Stimulated activated CD4-positive, alpha-beta T cell treated with anti-CD3 and anti-CD28 coated beads, Interleukin-2, amount 100 ng/mL, for 48 hours (primary cell): ENCODE data around the gene SNX14.

Experiments used
- DNase-seq, 2 donors: peaks; one replicate each; pipeline ENCODE4 v3.0.0-alpha.2; 2020

Gene SNX14

DNA sequence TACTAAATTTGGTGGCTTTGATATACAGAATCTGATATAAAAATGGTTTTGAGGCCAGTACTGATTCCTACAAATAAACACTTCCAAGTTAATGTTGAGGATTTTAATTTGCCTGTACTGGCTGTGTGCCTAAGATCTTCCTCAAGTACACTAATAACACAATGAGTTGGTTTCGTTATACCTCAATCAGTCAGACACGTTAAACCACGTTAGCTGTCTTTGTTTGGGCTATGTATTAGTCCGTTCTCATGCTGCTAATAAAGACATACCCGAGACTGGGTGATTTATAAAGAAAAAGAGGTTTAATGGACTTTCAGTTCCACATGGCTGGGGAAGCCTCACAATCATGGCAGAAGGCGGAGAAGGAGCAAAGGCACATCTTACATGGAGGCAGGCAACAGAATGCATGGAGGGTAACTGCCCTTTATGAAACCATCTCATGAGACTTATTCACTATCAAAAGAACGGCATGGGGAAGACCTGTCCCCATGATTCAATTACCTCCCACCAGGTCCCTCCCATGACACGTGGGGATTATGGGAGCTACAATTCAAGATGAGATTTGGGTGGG lies 97.6 kb downstream of the SNX14 start:
- no peak for DNase-seq

DNA sequence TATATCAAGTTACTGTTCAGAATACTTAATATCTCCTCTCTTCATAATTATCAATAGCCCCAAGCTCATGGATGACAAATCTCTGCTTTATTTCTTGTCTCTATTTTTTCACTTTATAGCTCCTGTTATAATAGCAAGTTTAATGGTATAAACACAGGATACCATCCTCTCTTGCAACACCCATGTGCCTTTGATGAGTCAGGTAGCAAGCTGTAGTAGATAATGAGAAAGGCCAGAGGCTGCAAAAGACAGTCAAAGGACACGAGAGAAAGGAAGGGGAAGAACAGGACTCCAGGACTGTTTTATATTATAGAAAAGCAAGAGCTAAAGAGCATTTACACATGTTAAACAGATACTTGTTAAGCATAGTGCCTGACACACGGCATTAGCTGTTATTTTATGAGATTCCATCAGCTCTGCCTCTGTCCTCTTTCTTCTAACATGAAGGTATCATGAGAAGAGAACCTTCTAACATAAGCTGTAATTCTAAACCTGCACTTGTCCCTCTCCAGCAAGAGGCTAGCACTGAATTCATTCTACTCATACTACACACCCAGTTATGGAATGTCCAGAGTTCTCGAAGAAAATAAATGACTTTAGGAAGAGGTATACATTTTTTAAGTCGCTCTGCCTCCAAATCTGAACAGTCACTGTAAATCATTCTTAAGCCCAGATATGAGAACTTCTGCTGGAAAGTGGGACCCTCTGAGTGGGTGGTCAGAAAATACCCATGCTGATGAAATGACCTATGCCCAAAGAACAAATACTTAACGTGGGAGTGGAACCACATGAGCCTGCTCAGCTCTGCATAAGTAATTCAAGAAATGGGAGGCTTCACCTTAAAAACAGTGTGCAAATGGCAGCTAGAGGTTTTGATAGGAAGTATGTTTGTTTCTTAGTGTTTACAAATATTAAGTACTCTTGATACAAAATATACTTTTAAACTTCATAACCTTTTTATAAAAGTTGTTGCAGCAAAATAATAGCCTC lies 98.8 kb downstream of the SNX14 start:
- DNase-seq: no peak

DNA sequence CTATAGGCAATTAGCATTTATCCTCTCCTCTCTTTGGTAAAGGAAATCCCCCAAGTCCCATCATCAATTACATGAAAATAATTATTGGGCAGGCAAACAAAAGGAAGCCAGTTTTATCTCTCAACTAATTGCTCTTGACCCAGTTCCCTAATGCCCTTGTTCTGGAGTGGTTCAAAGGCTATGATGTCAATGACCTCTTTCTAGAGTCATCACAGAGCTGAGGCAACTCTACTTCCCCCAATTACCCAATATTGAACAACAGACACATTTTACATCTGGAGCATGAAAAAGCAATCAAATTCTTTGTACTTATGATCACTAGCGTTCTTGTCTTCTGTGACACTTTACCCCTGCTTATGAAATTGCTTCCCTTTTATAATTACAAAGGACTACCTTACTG lies 100.3 kb downstream of the SNX14 start:
- DNase-seq: no peak

DNA sequence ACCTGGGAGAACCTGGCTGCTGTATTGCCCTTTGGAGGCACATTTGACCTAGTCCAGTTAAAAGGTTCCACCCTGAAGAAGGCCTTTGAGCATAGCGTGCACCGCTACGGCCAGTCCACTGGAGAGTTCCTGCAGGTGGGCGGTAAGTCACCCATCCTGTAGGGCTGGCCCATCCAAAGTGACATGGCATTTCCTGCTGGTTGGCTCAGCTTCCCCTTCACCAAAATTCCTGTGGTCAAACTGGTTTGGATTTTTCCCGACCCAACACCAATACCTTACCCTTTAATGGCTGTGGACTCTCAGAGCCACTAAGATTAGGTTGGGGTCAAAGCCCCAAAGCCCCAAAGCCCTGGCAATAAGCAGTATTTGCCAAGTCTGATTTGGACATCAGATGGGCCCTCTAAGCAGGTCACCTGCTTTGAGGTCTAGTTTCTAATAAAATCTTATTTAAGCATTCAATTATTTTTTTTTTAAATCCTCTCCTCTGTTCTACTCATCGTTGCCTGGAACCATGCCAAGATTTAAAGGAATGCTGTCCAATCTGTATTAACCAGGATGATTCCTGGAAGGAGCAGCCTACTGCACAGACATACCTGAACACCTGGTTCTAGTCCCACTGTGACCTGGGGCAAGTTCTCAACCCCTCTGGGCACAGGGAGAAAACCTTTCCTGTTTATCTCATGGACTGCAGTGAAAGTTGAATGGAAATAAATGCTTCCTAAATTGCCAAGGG lies 103.0 kb downstream of the SNX14 start:
- DNase-seq: no peak

DNA sequence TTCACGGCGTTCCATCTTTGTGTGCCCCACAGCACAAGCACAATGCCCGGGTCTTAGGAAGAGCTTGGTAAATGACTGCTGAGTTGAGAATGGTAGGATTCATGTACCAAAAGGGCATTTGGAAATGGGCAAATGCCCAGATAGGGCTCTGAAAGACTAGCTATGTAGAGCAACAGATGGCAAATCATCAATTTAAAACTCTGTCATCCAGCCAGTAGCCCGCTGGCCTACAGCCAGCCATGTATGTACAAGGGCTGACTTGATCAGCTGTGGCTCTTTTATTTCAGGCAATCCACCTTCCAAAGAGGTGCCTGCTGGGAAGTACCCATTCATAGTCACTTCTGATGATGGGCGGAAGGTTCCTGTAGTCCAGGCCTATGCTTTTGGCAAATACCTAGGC lies 108.7 kb downstream of the SNX14 start:
- no peak for DNase-seq

DNA sequence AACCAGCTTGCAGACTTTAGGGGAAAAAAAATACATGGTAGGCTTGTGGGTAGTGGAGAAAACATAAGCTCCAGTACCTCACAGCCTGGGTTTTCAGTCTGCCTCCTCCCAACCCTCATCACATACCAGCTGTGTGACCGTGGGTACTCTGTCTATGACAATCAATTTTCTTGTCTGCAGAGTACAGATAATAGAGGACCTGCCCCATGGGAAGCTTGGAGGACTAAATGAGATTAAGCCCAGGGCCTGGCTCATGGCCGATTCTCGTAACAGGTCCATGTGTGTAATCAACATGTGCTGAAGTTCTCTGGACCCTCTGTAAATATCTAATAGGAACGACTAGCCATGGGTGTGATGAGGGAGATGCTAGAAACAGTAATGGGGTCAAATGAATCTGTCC lies 109.8 kb downstream of the SNX14 start:
- DNase-seq: no peak

DNA sequence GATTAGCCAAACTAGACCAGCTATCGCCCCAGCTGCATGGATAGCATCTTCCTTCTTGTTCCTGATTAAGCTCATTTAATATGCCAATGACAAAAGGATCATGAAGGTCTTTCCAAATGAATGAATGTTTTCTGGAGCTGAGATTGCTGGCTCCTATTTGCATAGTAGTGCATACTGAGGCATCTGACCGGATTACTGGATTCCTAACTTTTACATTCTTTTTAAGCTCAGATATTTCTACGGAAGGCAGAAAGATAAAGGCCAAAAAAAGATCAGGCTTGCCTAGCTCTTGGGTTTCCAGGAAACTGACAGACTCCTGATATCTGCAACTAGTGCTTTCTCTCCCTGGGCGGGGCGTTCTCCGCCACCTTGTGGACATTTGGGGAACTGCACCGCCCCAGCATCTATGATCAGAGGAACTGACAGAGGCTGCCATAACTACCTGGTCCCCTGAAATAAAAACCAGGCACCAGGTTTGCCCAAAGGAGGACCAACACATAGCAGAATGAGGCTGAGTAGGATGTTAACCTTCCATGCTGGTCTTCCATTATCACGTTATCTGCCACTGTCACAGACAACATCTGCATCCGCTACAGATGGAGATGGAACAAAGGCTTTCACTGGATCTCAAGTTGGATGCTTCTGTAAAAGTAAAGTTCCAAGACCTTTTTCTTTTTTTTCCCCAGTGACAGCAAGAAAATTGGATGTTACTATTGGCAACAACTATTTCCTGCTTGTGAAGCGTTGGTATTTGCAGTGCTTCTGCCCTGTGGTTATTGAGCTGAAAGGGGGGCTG lies 110.6 kb downstream of the SNX14 start:
- peak; percentile 82 to 90 for DNase-seq

DNA sequence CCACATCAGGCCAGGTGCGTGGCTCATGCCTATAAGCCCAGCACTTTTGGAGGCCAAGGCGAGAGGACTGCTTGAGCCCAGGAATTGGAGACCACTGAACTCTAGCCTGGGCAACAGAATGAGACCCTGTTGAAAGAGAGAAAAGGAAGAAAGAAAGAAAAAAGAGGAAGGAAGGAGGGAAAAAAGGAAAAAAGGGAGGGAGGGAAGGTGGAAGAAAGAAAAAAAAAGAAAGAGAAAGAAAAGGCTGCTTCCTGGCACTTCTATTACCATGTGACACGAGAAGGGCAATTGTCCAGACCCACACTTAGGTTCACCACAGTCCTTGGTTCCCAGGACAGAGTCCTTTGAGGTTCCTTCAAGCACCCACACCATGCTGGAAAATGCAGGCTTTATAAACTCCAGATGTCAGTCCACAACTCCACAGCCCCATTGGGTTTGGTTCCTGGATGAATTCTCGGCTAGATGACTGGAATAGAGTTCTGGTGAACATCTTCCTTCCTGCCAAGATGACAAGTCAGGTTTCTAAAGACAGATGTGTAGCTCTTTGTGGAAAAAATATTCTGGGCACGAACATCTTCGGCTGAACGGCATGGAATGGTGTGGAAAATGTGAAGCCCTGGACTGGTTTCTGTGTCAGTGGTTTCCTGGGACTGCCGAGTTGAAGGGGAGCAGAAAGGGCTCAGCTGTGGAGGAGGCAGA lies 111.3 kb downstream of the SNX14 start:
- no peak for DNase-seq

DNA sequence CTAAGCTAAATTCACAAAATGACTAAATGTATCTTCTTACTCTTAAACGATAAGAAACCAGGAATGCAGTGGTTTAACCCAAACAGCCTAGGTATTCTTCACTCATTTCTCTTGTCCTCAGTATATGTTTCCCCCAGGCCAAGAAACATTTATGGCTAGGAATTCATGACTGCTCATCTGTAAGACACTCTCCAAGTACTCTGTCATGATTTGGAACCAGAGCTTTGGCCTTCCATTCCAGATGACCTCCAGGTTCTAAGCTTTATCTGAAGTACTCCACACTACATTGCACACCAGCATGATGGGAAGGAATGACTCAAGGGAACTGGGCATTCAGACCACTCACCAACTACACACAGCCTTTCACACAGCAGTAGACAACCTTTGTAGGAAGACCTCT lies 114.5 kb downstream of the SNX14 start:
- DNase-seq: no peak

DNA sequence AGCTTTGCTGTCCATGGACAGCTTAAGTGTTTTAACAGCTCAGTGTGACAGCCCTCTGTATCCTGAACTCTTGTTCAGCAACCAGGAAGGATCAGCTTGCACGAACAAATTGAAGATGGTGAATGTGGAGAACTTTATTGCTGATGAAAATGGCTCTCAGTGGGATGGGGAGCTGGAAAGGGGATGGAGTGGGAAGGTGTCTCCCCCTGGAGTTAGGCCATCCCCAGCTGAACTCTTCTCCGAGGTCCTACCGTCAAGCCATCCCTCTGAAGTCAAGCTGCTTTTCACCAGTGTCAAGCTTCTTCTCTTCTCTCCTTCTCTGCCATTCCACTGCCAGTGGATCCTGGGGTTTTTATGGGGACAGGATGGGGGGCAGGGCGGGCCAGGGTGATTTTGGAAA lies 117.1 kb downstream of the SNX14 start:
- no peak for DNase-seq

DNA sequence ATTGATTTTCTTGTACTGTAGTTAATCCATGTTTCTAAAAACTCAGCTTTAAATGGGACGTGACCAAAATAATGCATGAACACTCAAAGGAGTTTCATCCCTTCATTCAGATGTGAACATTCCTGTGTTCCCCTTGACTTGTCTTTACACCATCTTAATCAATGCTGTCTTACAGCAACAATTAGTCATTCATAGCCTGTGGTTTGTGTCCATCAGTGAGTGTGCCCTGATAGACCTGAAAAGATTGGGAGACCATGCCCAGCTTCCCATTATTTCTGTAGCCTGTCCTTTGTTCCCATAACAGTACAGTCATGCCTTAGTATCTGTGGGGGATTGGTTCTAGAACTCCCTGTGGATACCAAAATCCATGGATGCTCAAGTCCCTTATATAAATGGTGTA lies 119.9 kb downstream of the SNX14 start:
- no peak for DNase-seq

DNA sequence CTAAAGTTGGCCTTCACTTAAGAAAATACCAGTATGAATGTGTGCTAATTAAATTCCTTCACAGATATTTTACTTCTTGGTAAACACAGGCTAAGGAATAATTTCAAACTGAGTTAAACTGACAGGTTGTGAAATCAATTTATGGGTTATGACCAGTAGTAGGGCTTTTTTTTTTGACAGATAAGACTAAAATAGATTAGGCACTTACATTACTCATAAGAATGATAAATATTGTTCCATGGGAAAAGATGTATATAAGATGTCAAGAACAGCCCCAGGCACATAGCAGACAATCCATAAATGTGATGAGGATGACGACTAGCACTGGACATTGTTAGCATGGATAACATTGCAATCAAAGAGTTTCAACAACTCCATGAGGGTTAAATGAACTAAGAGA lies 120.9 kb downstream of the SNX14 start:
- DNase-seq: no peak

DNA sequence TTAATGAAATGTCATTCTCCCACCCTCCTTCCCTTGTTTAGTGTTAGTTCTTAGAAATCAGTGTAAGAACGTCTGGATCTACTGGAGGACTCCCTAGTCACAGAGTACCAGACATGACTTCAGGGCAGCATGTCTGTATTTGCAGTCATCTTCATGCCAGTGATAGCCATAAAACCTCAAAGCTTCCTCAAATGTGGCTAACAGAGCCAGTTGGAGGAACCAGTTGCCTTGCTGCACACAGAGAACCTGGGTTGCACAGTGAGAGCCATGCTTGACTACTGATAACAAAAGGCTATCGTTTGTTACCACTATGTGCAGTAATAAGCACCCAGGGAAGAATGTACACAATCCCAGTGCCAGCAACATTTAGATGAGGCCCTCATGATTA lies 123.6 kb downstream of the SNX14 start:
- no peak for DNase-seq

DNA sequence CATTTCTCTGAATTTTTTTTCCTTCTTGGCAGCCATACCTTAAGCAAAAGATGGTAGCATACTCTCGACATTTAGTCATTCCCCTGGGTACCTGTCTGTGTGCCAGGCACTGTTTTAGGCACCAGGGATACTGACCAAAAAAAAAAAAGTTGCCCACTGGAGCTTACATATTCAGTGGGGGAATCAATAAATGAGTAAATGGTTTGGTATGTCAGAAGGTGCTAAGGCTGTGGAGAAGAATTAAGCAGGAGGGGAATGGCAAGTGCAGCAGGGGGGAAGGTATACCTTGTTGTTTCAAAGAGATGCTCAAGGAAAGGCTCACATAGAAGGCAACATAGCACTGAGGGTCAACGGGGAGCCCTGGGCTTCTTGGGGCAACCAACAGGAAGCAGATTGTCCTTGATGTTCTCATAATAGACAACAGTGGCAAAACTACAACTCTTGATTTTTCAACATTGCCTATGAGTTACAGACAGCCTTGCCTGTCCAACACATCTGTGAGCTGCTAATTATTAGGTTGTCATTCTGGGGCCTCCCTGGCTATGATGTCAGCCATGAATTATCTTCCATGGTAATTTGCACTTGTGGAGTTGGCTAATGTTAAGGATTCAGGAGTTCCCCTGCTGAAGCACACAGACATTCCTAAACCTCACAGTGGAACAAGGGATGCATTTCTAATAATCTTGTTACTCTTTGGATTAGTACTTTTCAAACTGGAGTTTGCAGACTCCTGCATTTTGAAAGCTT lies 124.2 kb downstream of the SNX14 start:
- no peak for DNase-seq

DNA sequence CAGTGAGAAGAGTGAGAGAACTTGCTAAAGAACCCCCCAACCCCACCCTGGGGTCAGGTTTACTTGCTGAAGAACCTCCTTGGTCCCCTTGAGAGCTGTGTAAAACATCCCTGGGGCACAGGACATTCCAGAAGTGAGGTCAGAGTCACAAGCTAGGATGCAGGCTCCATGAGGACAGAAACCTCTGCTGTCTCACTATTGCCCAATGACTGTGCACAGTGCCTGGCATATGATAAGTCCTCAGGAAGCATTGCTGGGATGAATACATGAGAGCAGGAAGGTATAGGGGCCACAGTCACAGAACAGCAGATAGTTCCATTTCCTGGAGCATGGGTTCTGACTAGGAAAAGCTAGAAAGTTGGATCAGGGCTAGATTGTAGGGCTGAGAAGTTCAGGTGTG lies 125.3 kb downstream of the SNX14 start:
- no peak for DNase-seq

DNA sequence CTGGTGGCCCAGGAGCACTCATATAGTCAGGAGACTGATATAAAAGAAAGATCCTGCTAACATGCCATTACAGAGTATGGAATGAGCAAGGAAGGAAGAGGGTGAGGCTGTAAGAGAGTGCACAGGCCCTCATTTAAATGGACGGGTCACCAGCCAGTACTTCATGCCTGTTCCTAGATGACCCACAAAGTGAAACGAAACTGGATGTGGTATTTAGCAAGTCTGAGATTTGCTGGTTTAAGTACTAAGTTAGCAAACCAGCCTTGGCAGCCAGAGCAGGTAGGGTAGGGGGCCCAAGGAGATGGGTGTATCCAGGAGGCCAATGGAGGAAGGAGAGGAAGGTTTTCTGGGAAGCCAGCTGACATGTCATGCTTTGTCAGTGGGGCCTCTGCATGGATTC lies 127.9 kb downstream of the SNX14 start:
- no peak for DNase-seq

DNA sequence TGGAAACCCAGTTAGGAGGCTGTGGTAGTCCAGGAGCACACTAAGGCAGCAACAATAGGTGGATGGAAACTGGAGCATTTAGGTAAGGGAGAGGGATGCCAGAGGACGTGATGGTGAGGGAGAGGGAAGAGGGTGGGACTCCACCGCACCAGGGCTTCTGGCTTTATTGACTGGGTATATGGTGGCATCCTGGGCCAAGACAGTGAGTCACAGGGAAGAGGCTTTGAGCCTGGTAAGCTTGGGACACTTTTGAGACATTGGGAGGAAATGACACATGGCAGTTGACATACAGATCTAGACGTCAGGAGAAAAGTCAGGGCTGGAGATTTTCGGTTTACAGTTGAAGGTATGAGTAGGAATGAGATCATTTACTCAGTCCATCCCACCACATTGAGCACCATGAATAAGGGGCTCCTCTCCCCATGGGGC lies 128.9 kb downstream of the SNX14 start:
- peak in 1 of 2 donors; percentile 21 for DNase-seq

DNA sequence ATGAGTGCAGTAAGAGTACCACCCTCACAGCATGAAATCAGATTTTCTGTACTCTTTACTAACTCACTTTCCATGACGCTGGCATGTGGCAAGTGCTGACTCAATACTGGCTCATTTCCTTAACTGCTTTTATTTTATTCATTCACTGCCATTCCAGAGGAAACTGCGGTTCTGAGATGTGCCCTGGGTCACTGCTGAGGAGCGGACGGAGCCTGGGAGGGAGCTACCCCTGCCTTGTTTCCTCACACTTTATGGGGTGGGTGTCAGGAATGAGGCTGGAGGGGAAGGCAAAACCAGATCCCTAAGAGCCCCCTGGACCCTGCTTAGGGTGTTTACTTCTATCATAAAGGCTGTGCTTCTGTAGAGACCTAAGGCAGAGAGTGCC lies 129.4 kb downstream of the SNX14 start:
- peak in 1 of 2 donors; percentile 34 for DNase-seq

DNA sequence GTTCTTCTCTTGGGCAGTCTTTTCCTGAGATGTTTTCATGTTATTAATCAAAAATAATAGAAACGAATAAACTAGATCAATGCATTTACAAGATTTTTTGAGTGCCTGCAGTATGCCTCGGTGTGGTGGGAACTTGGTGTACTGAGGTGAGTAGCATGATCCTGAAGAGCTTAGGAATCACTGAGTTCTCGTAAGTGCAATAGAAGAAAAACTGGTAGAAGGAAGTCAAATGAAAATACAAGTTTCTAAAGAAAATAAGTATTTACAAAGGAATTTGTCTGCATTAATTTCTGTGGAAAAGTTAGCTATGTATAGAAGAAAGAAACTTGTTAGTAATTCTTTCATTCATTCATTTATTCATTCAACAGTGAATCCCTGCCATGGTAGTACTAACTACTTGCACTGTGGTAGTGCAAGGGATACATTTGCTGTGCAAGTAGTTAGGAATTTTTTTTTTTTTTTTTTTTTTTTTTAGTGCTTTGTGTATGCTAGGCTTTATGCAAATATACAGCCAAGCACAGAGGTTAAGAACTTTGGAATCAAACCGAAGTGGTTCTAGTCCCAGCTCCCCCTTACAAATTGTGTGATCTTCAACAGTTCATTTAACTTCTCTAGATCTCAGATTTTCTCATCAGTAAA lies 129.9 kb downstream of the SNX14 start:
- DNase-seq: no peak

DNA sequence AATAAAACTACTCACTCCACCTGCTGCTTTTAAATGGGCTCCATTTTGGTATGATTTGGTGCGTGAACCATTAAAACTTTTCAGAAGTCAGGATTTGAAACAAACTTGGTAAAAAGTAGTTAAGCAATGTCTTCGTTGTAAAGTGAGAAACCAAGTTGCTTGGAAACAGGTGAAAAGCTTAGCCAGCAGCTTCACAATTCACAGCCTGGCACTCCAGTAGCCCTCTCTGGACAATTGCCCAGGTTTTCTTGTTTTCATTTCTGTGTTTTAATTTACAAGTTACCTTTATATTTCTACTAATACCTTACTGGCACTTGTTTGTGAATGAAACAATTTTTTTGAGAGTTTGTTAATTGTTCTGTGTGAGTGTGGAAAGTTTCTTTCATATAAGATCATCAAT lies 131.0 kb downstream of the SNX14 start:
- DNase-seq: no peak

DNA sequence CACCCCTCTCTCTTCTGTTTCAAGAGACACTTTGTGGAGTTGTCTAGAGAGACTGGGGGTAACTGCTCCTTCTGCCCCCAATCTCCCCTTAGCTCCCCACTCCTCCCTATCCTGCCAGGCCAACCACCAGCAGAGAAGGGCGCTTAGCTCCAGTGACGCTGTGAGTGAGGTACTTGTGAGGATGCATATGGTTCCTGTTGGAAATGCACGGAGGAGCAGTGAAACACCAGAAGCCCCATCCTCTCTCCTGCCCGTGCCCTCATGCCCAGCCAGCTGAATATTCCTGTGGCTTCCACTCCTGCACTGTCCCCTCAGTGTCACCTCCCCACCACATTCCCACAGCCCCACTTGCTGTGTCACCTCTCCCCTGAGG lies 131.9 kb downstream of the SNX14 start:
- DNase-seq: no peak
